HG02870 (cell line): Measurements from ENCODE around the gene USP9X.
A peak's percentile ranks its signal among the peaks of the same experiment; 100 is the strongest.
"Not testable (repeated sequence)": the region's sequence is repeated elsewhere in the genome, so short reads cannot be mapped to it uniquely, and the experiment has no call there.

Experiments used
- ATAC-seq: cut with Tn5 transposase; IDR thresholded peaks from one replicate; pipeline ENCODE4 v1.9.1; 2021; ENCODE audit warnings: mild to moderate bottlenecking, moderate library complexity; ENCODE audit not compliant: unreplicated experiment

USP9X gene

GRCh38 chrX:41084893-41085511 lies at the start of gene USP9X:
Gene USP9X, plus strand, starts transcription at chrX:41085445. Its CDS starts 38,184 bp downstream, at chrX:41123629.
- peak; percentile 57 for ATAC-seq

- no peak for ATAC-seq
These were observed 49.7 kb upstream of the USP9X start for GRCh38 chrX:41035582-41035981.

- ATAC-seq = no peak
These were observed 48.4 kb upstream of the USP9X start for GRCh38 chrX:41036668-41037326.

- no peak for ATAC-seq
These were observed 42.0 kb upstream of the USP9X start for GRCh38 chrX:41043196-41043595.

GRCh38 chrX:41043674-41044345 lies 41.4 kb upstream of the USP9X start:
- no peak for ATAC-seq

- no peak for ATAC-seq
These were observed 39.2 kb upstream of the USP9X start for GRCh38 chrX:41045960-41046567.

GRCh38 chrX:41047878-41048534 lies 37.2 kb upstream of the USP9X start:
- ATAC-seq = no peak

GRCh38 chrX:41050359-41050758 lies 34.9 kb upstream of the USP9X start:
- ATAC-seq = no peak

GRCh38 chrX:41051288-41051687 lies 34.0 kb upstream of the USP9X start:
- ATAC-seq = no peak

GRCh38 chrX:41055740-41056139 lies 29.5 kb upstream of the USP9X start:
- no peak for ATAC-seq

GRCh38 chrX:41063276-41063675 lies 22.0 kb upstream of the USP9X start:
- ATAC-seq = not testable (repeated sequence)

- ATAC-seq = no peak
These were observed 21.2 kb upstream of the USP9X start for GRCh38 chrX:41064018-41064417.

GRCh38 chrX:41066391-41066790 lies 18.9 kb upstream of the USP9X start:
- ATAC-seq = no peak

- ATAC-seq = no peak
These were observed 18.3 kb upstream of the USP9X start for GRCh38 chrX:41066969-41067368.

GRCh38 chrX:41067721-41068120 lies 17.5 kb upstream of the USP9X start:
- ATAC-seq = no peak

GRCh38 chrX:41076742-41077141 lies 8.5 kb upstream of the USP9X start:
- ATAC-seq = no peak

GRCh38 chrX:41081821-41082220 lies 3.4 kb upstream of the USP9X start:
- no peak for ATAC-seq

- ATAC-seq = no peak
These were observed 2.5 kb upstream of the USP9X start for GRCh38 chrX:41082783-41083182.

- peak; percentile 58 for ATAC-seq
These were observed 977 bp upstream of the USP9X start for GRCh38 chrX:41084044-41084892.

- ATAC-seq = peak; percentile 21
These were observed 250 bp downstream of the USP9X start for GRCh38 chrX:41085512-41085877.
